ENCODE results near the gene OLFML1. TPM values are rescaled to one million over a fixed set of nuclear protein-coding genes. Genes with fewer than 3 reads are reported as not detected.

Gene OLFML1
- total RNA-seq, 4 donors from 2014 or later = 1.2 to 13.1 (median 6.6) TPM

GRCh38 chr11:7442588-7443215 is 42.6 kb upstream of the OLFML1 start:
- no peaks in the 10 kb centered on the region for H3K9me3 ChIP-seq
- H3K27ac ChIP-seq = no peak overlapping the region
- H3K27me3 ChIP-seq = no peaks in the 10 kb centered on the region
- DNase-seq (ENCODE audit: low spot score in 2 of 2) = peak; percentile 63 to 89
- no peaks in the 10 kb centered on the region for H3K4me1 ChIP-seq
- peak; percentile 65 to 83 (median 72) for TF ChIP-seq CTCF (IDR thresholded peaks at IDR 0.05)
- TF ChIP-seq POLR2A (IDR thresholded peaks at IDR 0.05) = no peak
- TF ChIP-seq EP300 (IDR thresholded peaks at IDR 0.05) = no peak
- H3K4me3 ChIP-seq = no peak overlapping the region
- no peaks in the 10 kb centered on the region for H3K36me3 ChIP-seq
- WGBS, 2 donors = 33 to 35% methylated on average over 6 of the region's 6 CpGs

GRCh38 chr11:7444091-7444981 is 41.0 kb upstream of the OLFML1 start:
- Histone ChIP-seq H3K36me3 (no peaks in the 10 kb centered on the region), H3K9me3 (no peaks in the 10 kb centered on the region), H3K4me3 (no peak overlapping the region), H3K27me3 (no peaks in the 10 kb centered on the region), H3K4me1 (no peaks in the 10 kb centered on the region), H3K27ac (no peak overlapping the region)
- DNase-seq (ENCODE audit: low spot score in 2 of 2) = no peak
- TF ChIP-seq EP300 (IDR thresholded peaks at IDR 0.05) (no peak), CTCF (IDR thresholded peaks at IDR 0.05) (no peak), POLR2A (IDR thresholded peaks at IDR 0.05) (no peak)
- WGBS, 2 donors = 60 to 65% methylated on average over 6 of the region's 6 CpGs

GRCh38 chr11:7445564-7445963 is 39.7 kb upstream of the OLFML1 start:
- Histone ChIP-seq H3K4me3 (no peak overlapping the region), H3K9me3 (no peaks in the 10 kb centered on the region), H3K4me1 (peaks cover 0 to 11% (median 4%) of the 10 kb centered on the region in 4 donors), H3K27ac (no peak overlapping the region), H3K27me3 (no peaks in the 10 kb centered on the region), H3K36me3 (no peaks in the 10 kb centered on the region)
- DNase-seq (ENCODE audit: low spot score in 2 of 2) = no peak
- TF ChIP-seq EP300 (IDR thresholded peaks at IDR 0.05) = no peak
- TF ChIP-seq CTCF (IDR thresholded peaks at IDR 0.05) = no peak
- TF ChIP-seq POLR2A (IDR thresholded peaks at IDR 0.05) = no peak
- 81 to 86% methylated on average over 5 of the region's 5 CpGs for WGBS, 2 donors

GRCh38 chr11:7448201-7448600 is 37.1 kb upstream of the OLFML1 start:
- peaks cover 0 to 22% (median 9%) of the 10 kb centered on the region in 4 donors for H3K4me1 ChIP-seq
- TF ChIP-seq POLR2A (IDR thresholded peaks at IDR 0.05) (no peak), EP300 (IDR thresholded peaks at IDR 0.05) (no peak), CTCF (IDR thresholded peaks at IDR 0.05) (no peak)
- no peaks in the 10 kb centered on the region for H3K27me3 ChIP-seq
- H3K4me3 ChIP-seq = no peak overlapping the region
- DNase-seq (ENCODE audit: low spot score in 2 of 2) = no peak
- H3K36me3 ChIP-seq = no peaks in the 10 kb centered on the region
- 95 to 97% methylated on average over 8 to 12 of the region's 12 CpGs for WGBS, 2 donors
- no peak overlapping the region for H3K27ac ChIP-seq
- no peaks in the 10 kb centered on the region for H3K9me3 ChIP-seq

All from tibial nerve (tissue), 4 donors.